K562 (cell line): Measurements from ENCODE around the gene ZBED4. TPM values are rescaled to one million over a fixed set of nuclear protein-coding genes. Genes with fewer than 3 reads are reported as not detected.

ENCODE experiments used
- CHD4 ChIP-seq: fragments of 200-600 bp; sonication (generic); IDR thresholded peaks from 3 replicates; pipeline ENCODE4 v1.6.1; 2012; ENCODE audit warnings: low read depth, mild to moderate bottlenecking, mixed read lengths, low read length, inconsistent platforms; ENCODE audit not compliant: insufficient read depth, insufficient replicate concordance, poor library complexity, severe bottlenecking
- CREBBP ChIP-seq: IDR thresholded peaks from one replicate; pipeline ENCODE4 v1.6.1; 2012; ENCODE audit warnings: low read depth, mild to moderate bottlenecking, control low read depth, inconsistent platforms, low read length
- ELK1 ChIP-seq: sonication (generic); formaldehyde crosslinking; IDR thresholded peaks from 2 replicates; pipeline ENCODE4 v1.8.1; 2022; ENCODE audit warnings: missing genetic modification reagents
- ELK3 ChIP-seq: fragments of 450-650 bp; formaldehyde crosslinking; IDR thresholded peaks from 2 replicates; pipeline ENCODE4 v1.4.0; 2020; ENCODE audit warnings: mild to moderate bottlenecking
- IRF2 ChIP-seq: sonication (generic); formaldehyde crosslinking; IDR thresholded peaks from 2 replicates; pipeline ENCODE4 v1.8.1; 2022; ENCODE audit warnings: mild to moderate bottlenecking, missing genetic modification reagents
- KDM5B ChIP-seq: fragments of 200-600 bp; sonication (generic); IDR thresholded peaks from 2 replicates; pipeline ENCODE4 v1.6.1; 2012; ENCODE audit warnings: low read depth, mild to moderate bottlenecking, moderate library complexity, low read length, control low read depth, inconsistent platforms; ENCODE audit not compliant: insufficient replicate concordance
- LEF1 ChIP-seq: fragments of 450-650 bp; IDR thresholded peaks from 2 replicates; pipeline ENCODE4 v1.6.1; 2016; ENCODE audit warnings: mild to moderate bottlenecking
- MAX ChIP-seq: sonication (generic); formaldehyde crosslinking; IDR thresholded peaks from 2 replicates; pipeline ENCODE4 v1.9.0; 2022; ENCODE audit warnings: mild to moderate bottlenecking, missing genetic modification reagents
- POLR3G ChIP-seq: IDR thresholded peaks from 2 replicates; pipeline ENCODE4 v1.6.1; 2011; ENCODE audit not compliant: insufficient read length, insufficient replicate concordance; ENCODE audit errors: extremely low read depth
- PRPF4 ChIP-seq: fragments of 200-400 bp; formaldehyde crosslinking; IDR thresholded peaks from one replicate; pipeline ENCODE4 v1.6.1; 2017; ENCODE audit warnings: low read length, low read depth, mild to moderate bottlenecking; ENCODE audit not compliant: insufficient read depth, poor library complexity, severe bottlenecking
- RFX7 ChIP-seq: fragments of 250-450 bp; sonication (Bioruptor Pico); IDR thresholded peaks from 2 replicates; pipeline ENCODE4 v1.5.1; 2021; ENCODE audit warnings: mild to moderate bottlenecking
- SMAD4 ChIP-seq: fragments of 250-450 bp; sonication (Bioruptor Pico); conservative IDR thresholded peaks from 2 replicates; pipeline ENCODE4 v1.8.0; 2021; ENCODE audit warnings: inconsistent platforms, mild to moderate bottlenecking, moderate library complexity
- SMC3 ChIP-seq: conservative IDR thresholded peaks from 2 replicates; pipeline ENCODE4 v1.6.1; 2011; ENCODE audit warnings: low read depth, low read length, improper control_type of control experiment; ENCODE audit not compliant: insufficient read depth
- SRSF3 ChIP-seq: fragments of 200-400 bp; formaldehyde crosslinking; IDR thresholded peaks from 2 replicates; pipeline ENCODE4 v1.6.1; 2016; ENCODE audit warnings: mild to moderate bottlenecking, low read length, moderate library complexity; ENCODE audit not compliant: insufficient read depth
- TAF9B ChIP-seq: fragments of 450-650 bp; IDR thresholded peaks from 2 replicates; pipeline ENCODE4 v1.6.1; 2018; ENCODE audit warnings: mild to moderate bottlenecking; ENCODE audit not compliant: partially characterized antibody
- ZFP91 ChIP-seq: sonication (generic); formaldehyde crosslinking; IDR thresholded peaks from 2 replicates; pipeline ENCODE4 v1.8.0; 2022; ENCODE audit warnings: mild to moderate bottlenecking, missing genetic modification reagents
- ZNF146 ChIP-seq: IDR thresholded peaks from one replicate; pipeline ENCODE4 v1.6.1; 2018; ENCODE audit warnings: missing compliant biosample characterization; ENCODE audit not compliant: unreplicated experiment
- ZNF280B ChIP-seq: fragments of 250-450 bp; sonication (Bioruptor Pico); IDR thresholded peaks from 2 replicates; pipeline ENCODE4 v1.5.1; 2021; ENCODE audit warnings: mild to moderate bottlenecking
- polyA plus RNA-seq, 8 experiments: library from polyadenylated mRNA; depleted of rRNA in 4 of 8; stranded (reverse) in 5 of 8; unstranded in 3 of 8; fragments of >200 nt; fragmentation: Nextera tagmentation in 2 of 8; fragmentation: Illumina TruSeq in 1 of 8; extraction: Ambion mirVana in 2 of 8; extraction: Trizol in 1 of 8; gene quantifications; 2 replicates each; pipeline versions ENCODE4 v1.2.1 to v1.2.3, GENCODE V29; 2011 to 2014; ENCODE audit warnings: inconsistent platforms in 1 of 8, missing spikeins in 1 of 8
- total RNA-seq, 7 experiments: library from RNA; depleted of rRNA in 6 of 7; stranded (reverse); fragments of >200 nt in 6 of 7; fragmentation: Illumina TruSeq in 2 of 7; extraction: Trizol in 2 of 7; gene quantifications; 2 replicates each; pipeline versions ENCODE4 v1.2.1 to v1.2.3, GENCODE V29; 2011 to 2021; ENCODE audit warnings: low replicate concordance in 1 of 7

Gene ZBED4
- total and polyA plus RNA-seq, 9 of the 15 experiments (the other 6 are each of a cell fraction or from before 2014, with no cell fraction given) = 1.5 to 16.8 (median 7.4) TPM

- TF ChIP-seq IRF2 (CRISPR knock-in tag) (no peak), SRSF3 (no peak), ZNF146 (CRISPR knock-in tag) (no peak), LEF1 (peak; percentile 42; the same call in 1 of the 2 replicates), ELK3 (CRISPR knock-in tag) (no peak), ZFP91 (CRISPR knock-in tag) (no peak), SMAD4 (CRISPR knock-in tag) (no peak; the same call in 1 of the 2 replicates), POLR3G (no peak), MAX (CRISPR knock-in tag) (peak; percentile 74), KDM5B (no peak), PRPF4 (no peak), CREBBP (no peak), ELK1 (CRISPR knock-in tag) (no peak), SMC3 (no peak), CHD4 (no peak), RFX7 (CRISPR knock-in tag) (no peak), ZNF280B (CRISPR knock-in tag) (no peak), TAF9B (peak; percentile 36)
Measured at GRCh38 chr22:49807780-49808708, 45.6 kb upstream of the ZBED4 start (continued).
